ENCODE measurements around the gene NXPH2.

The NXPH2 gene

DNA sequence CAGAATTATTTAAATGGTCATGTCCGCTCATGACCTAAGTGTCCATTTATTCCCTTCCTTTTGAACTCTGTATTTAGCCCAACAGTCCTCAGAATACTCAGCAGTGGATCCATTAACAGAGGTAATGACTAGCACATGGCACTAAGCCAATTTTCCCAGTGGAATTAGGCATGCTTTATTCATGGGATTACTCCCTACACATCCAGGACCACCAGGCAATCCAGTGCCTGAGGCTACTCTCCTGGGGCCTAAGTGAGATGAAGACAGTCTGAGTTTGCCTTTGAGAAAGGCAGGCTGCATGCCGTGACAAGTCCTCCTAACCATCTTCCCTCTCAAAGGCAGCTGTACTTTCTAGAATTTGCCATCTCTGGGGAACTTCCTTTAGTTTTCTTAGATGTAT, 150.0 kb downstream of the NXPH2 start:
- DNase-seq = no peak

- DNase-seq = no peak
Measured at GRCh38 chr2:138626148-138626547, 154.0 kb downstream of the NXPH2 start.

- DNase-seq = no peak
Measured at GRCh38 chr2:138622613-138623012, 157.6 kb downstream of the NXPH2 start.

DNA sequence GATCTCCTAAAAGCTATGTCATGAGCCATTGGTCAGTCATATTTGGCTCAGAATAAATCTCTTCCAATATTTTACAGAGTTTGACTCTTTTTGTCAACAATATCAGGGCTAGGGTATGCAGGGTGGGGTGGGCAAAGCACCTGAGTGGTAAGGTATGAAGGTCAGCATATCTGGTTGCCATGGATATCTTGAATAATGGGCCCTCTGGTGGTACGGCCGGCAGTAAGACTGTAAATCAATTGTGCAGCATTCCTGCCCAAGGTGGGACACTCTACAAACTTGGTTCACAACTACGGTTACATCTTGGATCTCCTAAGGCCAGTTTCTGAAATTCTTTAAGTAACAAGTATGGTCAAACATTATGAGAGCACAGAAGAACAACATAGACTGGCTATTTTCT, 159.1 kb downstream of the NXPH2 start:
- DNase-seq = no peak

- DNase-seq = no peak
Measured at GRCh38 chr2:138620431-138620830, 159.8 kb downstream of the NXPH2 start.

Data from CD4-positive, alpha-beta T cell treated with Interleukin-10 for 1 hour (primary cell).